ENCODE data around the gene C21orf91.

C21orf91 gene

DNA sequence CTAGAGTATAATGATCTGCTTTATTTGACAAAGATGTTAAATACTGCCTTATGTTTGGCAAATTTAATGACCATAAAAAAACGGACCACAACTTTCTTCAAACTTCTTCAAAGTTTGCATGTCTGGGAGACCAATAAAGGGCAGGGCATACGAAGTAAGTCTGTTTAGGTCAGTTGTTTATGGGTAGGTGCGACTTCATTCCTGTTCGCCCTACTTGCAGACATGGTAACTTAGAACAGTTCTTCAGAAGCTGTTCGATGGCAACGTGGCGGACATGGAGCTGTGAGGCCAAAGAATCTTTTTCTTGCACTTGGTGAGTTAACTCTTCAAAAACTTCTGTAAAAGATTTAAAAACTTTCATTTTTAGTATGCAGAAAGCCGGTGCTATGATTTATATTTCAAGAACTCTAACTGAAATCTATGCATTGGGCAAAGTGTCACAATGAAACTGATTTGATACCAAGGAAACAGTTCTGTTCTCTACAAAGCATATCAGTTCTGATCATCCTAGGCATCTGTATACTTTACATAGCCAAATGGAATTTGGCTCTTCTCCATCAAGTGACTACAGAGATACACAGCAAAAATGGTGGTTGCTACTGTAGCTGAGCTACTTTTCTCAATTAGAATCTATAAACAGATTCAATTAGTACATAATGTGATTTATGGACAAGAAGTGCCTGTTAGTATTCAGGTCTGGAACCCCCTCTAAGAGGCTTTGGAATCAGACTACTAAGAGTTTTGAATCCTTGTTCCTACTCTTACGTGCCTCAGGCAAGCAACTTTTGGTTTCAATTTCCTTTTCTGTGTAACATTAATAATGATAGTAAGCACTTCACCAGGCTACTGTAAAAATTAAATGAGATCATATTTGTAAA is 25.7 kb downstream of the C21orf91 start:
- TF ChIP-seq ZFX (IDR thresholded peaks at IDR 0.05; ENCODE audit: borderline replicate concordance) (no peak), CTCF (IDR thresholded peaks at IDR 0.05) (no peak)
- no peak overlapping the region for H3K27ac ChIP-seq

GRCh38 chr21:17789656-17790055 is 29.5 kb downstream of the C21orf91 start:
- no peak for TF ChIP-seq ZFX (IDR thresholded peaks at IDR 0.05; ENCODE audit: borderline replicate concordance)
- TF ChIP-seq CTCF (IDR thresholded peaks at IDR 0.05), result no peak
- no peak overlapping the region for H3K27ac ChIP-seq

DNA sequence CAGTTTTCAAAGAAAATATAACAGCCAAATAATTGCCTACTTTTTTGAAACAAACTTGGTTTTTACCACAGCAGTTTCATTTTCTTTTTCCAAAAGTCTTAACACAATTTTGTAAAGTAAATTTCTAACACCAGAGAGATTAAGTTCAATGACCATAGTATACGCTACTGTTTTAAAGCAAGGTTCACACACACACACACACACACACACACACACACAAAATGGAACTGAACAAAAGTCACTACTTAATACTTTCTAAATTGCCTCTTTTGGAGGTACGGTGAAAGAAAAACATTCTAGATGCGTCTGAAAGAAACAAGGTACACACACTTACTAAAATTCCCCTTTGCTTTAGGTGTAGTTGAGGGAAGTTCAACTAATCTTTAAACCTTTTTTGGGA is 30.1 kb downstream of the C21orf91 start:
- TF ChIP-seq CTCF (IDR thresholded peaks at IDR 0.05) (no peak), ZFX (IDR thresholded peaks at IDR 0.05; ENCODE audit: borderline replicate concordance) (no peak)
- no peak overlapping the region for H3K27ac ChIP-seq

GRCh38 chr21:17786851-17787181 is 32.3 kb downstream of the C21orf91 start:
- TF ChIP-seq ZFX (IDR thresholded peaks at IDR 0.05; ENCODE audit: borderline replicate concordance) (no peak), CTCF (IDR thresholded peaks at IDR 0.05) (no peak)
- no peak overlapping the region for H3K27ac ChIP-seq

- no peak overlapping the region for H3K27ac ChIP-seq
Measured at GRCh38 chr21:17786071-17786850, 32.9 kb downstream of the C21orf91 start.

GRCh38 chr21:17785403-17785788 is 33.8 kb downstream of the C21orf91 start:
- no peak overlapping the region for H3K27ac ChIP-seq

More at GRCh38 chr21:17786071-17786850, 32.9 kb downstream of the C21orf91 start:
- TF ChIP-seq CTCF (IDR thresholded peaks at IDR 0.05) (no peak), ZFX (IDR thresholded peaks at IDR 0.05; ENCODE audit: borderline replicate concordance) (no peak)

More at GRCh38 chr21:17785403-17785788, 33.8 kb downstream of the C21orf91 start:
- no peak for TF ChIP-seq CTCF (IDR thresholded peaks at IDR 0.05)
- TF ChIP-seq ZFX (IDR thresholded peaks at IDR 0.05; ENCODE audit: borderline replicate concordance), result no peak

All from 22Rv1 (cell line).